IPS-11a (cell line): ENCODE data around the gene METTL15.
"Not testable (repeated sequence)": the region's sequence is repeated elsewhere in the genome, so short reads cannot be mapped to it uniquely, and the experiment has no call there.

Source experiments
- H3K4me3 ChIP-seq: one replicate; pipeline ENCODE4 v1.5.1; 2013; ENCODE audit warnings: low read depth, low read length, control low read depth

Gene METTL15, protein sequence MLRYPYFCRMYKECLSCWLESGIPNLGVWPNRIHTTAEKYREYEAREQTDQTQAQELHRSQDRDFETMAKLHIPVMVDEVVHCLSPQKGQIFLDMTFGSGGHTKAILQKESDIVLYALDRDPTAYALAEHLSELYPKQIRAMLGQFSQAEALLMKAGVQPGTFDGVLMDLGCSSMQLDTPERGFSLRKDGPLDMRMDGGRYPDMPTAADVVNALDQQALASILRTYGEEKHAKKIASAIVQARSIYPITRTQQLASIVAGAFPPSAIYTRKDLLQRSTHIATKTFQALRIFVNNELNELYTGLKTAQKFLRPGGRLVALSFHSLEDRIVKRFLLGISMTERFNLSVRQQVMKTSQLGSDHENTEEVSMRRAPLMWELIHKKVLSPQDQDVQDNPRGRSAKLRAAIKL

DNA sequence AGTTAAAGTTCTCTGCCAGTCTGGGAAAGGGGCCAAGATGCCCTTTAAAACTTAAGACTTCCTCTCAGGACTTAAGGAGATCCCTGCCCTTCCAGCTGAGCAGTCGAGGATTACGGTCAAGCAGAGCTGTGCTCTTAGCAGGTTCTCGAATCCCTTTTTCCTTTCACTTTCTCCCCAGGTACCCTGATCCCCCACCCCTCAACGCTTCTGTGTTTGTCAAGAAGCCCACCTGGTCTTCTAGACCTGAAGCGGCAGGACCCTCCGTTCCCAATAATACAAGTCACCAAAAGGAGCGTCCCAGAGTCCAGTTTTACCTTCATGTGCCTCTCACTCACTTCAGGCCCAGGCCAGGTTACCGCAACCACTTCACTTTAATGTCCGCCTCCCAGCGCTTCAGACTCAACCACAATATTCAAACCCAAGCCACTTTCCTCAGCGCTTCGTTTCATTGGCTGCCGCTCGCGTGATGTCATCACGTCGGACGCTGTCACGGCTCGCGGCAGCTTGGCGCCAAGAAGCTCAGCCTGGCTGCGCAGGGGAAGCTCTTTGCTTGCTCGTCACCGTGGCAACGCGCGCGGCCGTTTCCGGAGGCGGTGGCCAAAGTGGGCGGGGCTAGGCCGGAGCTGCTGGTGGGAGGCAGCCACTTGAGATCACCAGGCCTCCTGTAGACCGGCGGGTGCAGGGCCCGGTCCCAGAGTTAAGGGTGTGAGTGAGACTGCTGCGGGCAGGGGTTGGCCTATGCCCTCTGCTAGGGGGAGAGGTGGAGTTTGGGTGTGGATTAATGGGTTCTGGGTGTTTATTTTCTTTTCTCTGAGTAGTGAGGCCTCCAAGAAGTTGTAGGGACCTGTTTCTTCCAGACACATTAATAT is at the start of gene METTL15, which contains the start of gene KIF18A:
METTL15 (plus strand) TSS at position 639 of the 869 bp plus-strand sequence. CDS start 4,947 bp downstream, outside the sequence.
KIF18A (minus strand) TSS at position 407 of the 869 bp plus-strand sequence. CDS start 10,209 bp downstream, outside the sequence.
- peak within 1 kb of the TSS; percentile 74 for H3K4me3 ChIP-seq

DNA sequence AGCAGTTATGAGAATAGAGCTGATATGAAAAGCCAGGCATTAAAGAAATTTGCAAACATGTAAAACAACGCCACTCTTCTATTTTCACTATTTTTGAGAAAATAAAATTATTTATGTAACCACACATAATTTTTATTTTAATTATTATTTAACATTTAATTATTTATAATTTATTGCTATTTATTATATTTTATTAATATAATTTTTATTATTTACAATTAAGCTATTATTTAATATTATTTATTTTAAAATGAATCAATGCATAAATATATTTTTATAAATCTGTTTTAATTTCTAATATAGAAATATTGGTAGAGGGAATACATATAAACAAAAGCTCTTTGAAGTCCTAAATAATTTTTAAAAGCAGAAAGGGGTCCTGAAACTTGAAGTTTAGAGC is 36.9 kb upstream of the METTL15 start:
- no peak overlapping the region for H3K4me3 ChIP-seq

DNA sequence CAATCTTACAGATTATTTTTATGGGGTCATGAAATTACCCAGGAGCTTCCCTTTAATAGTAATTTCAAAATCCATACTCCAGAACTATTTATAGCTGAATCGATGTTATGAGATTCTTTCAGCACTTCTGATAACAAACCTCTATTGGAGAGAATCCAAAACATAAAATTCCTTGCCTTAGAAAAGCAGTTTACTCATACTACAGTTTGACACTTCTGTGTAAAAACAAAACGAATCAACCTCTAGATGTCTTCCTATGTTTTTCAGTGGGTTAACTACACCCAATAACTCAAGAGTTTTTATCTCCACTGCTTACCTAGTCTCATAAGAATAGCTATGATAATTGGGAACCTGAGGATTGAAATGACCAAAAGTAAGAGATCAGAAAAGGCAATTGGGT is 35.9 kb upstream of the METTL15 start:
- no peak overlapping the region for H3K4me3 ChIP-seq

DNA sequence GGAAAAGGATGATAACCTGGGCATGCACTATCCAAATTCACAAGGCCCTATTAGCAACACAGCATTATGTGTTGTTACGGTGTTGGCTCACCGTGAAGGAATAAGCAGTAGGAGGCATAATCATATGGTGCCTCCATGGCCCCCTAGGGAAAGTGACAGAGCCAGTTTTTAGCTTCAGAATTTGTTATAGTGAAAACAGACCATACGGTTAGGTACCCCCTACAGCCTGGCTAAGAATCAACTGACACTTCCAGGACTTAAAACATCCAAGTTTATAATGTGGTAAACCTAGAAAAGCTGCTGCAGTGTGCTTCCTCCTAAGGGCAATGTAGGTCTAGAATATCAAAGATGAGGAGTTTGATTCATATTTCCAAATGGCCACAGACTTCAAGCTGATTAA is 30.7 kb upstream of the METTL15 start:
- no peak overlapping the region for H3K4me3 ChIP-seq

DNA sequence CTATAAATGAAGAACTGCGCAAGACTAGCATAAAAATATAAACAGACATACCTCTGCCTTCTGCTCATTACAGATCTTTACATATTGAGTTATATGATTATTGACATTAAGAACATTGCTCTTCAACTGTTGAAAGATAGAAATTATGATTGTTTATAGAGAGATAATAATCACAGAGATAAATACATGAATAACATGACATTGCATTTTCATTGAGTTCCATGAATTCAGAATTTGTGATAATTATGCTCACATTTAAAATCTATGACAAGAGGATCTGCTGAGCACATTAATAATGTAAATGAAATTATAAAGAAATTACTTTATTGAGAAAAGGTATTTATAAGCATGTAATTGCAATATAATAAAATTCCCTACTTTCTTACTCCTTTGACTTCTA is 25.1 kb upstream of the METTL15 start:
- no peak overlapping the region for H3K4me3 ChIP-seq

DNA sequence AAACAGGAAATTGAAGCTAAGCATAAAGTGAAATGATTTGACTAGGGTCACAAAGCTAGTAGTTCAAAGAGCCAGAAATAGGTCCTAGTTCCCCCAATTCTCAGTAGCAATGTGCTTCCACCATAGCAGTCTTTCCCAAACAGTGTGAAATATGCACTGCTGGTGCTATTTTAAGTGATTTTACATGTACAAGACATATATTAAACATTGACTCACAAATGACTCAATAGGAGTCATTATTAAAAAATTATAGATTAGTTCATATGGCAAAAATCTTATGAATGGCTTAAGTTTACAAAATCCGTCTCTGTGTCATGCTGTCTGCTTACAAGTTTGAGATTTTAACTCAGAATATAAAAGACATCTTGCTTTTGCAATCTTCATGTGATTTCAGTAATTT is 21.6 kb upstream of the METTL15 start:
- no peak overlapping the region for H3K4me3 ChIP-seq

DNA sequence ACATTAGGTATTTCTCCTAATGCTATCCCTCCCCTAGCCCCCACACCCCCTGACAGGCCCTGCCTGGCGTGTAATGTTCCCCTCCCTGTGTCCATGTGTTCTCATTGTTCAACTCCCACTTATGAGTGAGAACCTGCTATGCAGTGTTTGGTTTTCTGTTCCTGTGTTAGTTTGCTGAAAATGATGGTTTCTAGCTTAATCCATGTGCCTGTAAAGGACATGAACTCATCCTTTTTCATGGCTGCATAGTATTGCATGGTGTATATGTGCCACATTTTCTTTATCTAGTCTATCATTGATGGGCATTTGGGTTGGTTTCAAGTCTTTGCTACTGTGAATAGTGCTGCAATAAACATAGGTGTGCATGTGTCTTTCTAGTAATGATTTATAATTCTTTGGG is 21.0 kb upstream of the METTL15 start:
- not testable (repeated sequence) for H3K4me3 ChIP-seq

DNA sequence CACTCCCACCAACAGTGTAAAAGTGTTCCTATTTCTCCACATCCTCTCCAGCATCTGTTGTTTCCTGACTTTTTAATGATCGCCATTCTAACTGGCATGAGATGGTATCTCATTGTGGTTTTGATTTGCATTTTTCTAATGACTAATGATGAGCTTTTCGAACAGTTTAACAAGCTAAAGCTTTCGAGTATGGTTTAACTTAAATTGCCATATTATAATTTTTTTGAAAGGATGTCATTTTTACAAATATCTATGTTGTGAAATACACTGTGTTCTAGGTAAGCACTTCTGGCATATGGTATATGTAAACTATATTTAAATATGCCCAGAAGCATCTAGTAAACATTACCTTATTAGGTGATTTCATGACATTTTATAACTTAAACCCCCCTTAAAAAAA is 20.5 kb upstream of the METTL15 start:
- not testable (repeated sequence) for H3K4me3 ChIP-seq

DNA sequence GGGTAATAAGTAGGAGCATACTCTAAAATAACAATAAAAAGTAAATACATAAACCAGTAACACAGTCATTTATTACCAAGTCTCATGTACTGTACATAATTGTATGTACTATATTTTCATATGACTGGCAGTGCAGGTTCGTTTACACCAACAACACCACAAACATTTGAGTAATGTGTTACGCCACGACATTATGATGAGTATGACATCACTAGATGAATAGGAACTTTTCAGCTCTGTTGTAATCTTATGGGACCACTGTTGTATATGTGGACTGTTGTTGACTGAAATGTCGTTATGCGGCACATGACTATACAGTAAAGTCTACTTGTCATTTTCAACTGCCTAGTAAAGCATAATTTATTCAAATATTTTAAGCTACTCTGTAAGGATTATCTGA is 18.8 kb upstream of the METTL15 start:
- H3K4me3 ChIP-seq, result no peak overlapping the region

DNA sequence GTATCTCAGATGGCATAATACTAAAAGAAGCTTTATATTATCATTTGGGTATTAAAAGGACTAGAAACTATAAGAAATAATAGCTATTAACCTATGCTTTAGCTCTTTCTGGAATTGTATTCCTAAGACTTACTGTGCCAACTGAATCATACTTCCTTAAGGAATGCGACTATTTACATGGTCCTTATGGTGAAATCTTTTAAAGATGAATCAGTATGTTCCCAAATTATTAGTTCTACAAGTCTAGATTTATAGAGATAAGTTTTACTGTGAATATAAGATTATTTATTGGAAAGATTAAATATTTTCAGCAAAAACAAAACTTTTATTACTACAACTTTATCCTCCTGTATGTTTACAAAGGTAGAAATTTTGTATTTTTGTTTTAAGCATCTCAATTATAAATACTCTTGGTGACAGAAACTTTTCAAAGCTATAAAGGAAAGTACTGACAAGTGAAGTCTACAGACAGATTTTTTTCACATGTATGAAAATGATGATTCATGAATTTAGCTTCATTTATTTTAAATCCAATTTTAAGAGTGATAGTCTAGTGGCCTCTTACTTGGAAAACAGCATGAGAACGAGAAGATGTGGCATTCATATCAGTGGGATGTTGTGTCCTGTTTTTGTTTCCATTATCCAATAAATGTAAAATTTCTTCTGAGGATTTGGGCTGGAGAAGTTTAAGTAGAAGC is 18.0 kb upstream of the METTL15 start:
- H3K4me3 ChIP-seq, result no peak overlapping the region

DNA sequence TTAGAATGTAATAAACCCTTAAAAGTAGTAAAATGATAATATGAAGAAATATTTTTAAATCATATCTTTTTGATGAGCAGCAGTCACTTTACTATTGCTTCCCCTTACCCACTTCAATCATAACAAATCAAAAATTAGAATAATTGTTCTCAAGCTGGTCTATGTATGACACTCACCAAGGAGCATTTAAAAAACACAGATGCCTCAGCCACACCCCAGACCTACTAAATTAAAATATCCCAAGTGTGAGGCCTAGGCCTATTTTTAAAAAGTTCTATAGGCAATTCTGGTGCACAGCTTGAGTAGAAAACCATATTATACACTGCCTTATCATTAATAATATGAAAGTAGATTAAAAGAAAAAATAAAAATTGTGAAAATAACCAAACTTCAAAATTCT is 15.4 kb upstream of the METTL15 start:
- no peak overlapping the region for H3K4me3 ChIP-seq

DNA sequence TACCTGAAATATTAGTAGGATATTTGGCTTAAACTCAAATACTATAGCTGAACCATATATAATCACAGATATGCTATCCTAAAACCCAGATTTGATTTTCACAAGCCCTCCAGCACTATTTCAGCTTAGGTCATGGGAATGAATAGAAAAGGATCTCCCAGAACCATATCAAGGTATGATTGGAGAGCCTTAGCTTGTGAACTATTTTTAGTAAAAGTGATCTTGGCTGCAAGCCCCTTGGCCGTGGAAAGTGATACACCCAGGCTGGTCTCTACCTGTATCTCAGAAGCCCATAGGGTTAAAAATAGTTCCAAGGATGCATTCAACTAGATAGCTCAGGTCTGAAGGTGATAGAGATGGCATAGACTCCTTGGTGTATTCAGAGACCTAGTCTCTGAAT is 9.9 kb upstream of the METTL15 start:
- H3K4me3 ChIP-seq, result no peak overlapping the region

DNA sequence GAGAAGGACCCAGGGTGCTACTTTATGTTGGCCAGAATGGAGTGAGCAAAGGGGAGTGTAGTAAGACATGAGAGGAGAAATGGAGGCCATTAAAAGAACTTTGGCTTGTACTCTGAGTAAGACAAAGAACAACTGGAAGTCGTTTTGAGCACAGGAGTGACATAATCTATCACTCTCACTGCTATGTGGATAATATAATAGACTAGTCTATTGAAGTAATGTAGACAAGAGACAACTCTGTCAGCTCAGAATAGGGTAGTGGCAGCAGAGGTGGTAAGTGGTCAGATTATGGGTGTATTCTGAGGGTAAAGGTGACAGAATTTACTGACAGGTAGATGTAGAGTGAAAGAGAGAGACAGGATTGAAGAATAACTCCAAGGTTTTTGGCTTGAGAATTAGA is 8.5 kb upstream of the METTL15 start:
- no peak overlapping the region for H3K4me3 ChIP-seq

DNA sequence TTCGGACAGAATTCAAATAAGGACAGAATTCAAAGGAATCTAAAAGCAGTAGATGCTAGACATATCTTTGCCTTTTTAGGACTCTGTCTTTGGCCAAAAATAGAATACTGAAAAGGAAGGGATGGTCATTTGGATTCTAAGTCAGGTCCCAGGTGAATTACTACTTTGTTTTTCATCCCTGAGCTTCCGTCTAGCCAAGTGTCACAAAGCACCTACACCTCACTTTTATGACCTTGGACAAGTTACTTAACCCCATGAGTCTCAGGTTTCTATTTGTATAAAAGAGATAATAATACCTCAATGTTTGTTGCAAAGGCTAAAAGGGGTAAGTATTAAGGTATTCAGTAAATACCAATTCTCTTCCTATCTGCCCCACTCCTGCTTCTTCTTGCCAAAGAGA is 7.5 kb upstream of the METTL15 start:
- H3K4me3 ChIP-seq, result no peak overlapping the region

DNA sequence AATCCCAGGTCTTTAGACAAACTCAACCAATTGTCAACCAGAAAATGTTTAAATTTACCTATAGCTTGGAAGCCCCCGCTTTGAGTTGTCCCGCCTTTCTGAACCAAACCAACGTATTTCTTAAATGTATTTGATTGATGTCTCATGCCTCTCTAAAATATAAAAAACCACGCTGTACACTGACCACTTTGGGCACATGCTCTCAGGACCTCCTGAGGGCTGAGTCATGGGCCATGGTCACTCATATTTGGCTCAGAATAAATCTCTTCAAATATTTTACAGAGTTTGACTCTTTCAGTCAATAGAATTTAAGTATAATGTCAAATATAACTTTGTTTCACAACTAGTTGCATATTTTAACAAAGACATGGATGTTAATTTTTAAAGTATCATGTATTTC is 5.9 kb upstream of the METTL15 start:
- not testable (repeated sequence) for H3K4me3 ChIP-seq

DNA sequence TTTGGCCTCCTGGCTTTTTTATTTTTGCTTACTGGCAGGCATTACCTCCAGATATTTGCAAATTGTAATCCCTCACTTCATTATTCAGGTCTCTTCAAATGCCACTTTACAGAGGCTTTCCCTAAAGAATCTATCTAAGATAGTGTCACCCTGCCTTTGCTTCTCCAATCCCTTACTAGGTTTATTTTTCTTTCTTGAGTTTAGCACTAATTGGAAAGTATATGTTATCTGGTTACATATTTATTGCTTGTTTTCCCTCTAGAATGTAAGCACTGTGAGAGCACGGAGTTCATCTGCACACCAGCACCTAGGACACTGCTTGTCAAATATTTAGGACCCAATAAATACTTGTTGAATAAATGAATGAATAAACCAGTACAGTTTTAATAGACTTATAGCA is 3.8 kb upstream of the METTL15 start:
- no peak overlapping the region for H3K4me3 ChIP-seq

DNA sequence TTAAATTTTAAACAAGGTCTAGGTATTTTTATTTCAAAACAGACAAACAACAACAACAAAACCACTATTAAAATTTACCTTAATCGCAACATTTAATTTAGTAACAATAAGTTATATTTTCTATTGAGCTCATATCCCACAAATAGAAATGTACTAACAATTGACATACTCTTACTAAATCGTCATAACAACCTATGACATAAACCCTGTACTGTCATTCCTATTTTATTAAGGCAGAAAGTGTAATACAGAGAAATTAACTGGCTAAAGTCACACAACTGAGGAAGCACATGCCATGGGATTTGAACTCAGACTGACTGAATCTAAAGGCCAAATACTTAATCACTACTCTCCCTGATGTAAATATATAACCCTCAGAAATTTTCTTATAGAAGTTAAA is 3.2 kb upstream of the METTL15 start:
- no peak overlapping the region for H3K4me3 ChIP-seq

DNA sequence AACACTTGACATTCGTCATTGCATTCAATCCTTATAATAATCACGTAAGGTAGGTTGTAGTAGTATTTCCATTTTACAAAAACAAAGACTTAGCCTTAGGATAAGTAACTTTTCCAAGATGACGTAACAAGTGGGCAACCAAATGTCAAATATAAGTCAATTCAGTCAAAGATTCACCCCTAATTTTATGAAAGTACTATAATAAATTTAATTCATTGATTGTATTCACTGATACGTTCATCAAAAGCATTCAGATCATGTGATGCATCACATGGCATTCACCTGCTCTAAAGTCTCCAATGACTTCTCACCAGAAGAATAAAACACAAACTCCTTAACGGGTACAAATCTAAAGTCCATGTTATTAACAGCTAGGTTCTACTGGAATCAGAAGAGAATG is 2.3 kb upstream of the METTL15 start:
- no peak overlapping the region for H3K4me3 ChIP-seq

DNA sequence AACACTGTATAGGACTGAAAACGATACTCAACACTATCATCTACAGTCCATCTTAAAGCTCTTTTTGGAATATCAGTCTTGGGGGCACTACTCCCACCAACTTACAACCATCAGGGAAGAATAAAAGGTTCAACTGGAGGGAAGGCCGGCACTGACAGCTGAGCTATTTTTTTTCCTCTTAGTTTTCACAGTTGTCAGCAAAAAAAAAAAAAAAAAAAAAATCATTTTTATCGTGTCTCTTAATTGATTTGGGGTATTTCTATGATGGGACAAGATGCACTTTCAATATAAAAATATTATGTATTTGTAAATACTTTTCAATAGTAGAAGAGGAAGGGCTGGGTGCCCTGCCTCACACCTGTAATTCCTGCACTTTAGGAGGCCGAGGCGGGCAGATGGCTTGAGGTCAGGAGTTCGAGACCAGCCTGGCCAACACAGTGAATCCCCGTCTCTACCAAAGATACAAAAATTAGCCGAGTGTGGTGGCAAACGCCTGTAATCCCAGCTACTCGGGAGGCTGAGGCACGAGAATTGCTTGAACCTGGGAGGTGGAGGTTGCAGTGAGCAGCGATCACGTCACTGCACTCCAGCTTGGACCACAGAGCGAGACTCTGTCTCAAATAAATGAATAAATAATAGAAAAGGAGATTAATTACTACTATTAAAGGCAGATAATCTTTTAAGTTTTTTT is 1.7 kb upstream of the METTL15 start:
- H3K4me3 ChIP-seq, result peak overlapping the region; percentile 74

DNA sequence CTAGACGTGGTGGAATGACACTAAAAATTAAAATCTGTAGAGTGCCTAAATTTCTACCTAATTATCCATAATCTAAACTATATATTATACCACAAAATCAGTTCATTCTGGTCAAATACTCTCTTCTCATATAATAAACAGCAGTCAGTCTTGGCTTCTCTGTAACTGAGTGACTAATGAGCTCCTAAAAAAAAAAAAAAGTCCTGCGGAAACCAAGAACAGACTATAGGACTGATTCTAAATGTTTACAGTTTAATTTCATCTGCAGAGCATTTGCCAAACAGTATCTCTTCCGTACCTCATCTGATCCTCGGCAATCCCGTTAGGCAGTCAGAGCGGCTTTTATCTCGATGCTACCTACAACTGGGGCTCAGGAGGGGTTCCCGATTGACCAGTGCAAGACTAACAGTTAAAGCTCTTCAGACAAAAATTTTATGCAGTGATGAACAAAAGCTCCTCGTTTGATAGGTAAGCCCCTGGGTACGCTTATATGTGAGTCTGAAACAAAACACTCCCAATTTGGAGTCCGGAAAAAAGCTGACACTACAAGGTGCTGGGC is 918 bp upstream of the METTL15 start:
- H3K4me3 ChIP-seq, result peak overlapping the region; percentile 74
